GM12892 (cell line): ENCODE results near the gene RBM20.
A peak's percentile ranks its signal among the peaks of the same experiment; 100 is the strongest.

Experiments used
- DNase-seq: peaks from one replicate; pipeline ENCODE4 v3.0.0; 2011; ENCODE audit not compliant: insufficient read length
- FAIRE-seq: peaks from 2 replicates; lab custom pipeline; 2011; peaks lifted over from hg19 to GRCh38; lab: Jason Lieb, UNC
- POLR2A ChIP-seq: IDR thresholded peaks from 2 replicates; pipeline ENCODE4 v1.6.1; 2011; ENCODE audit warnings: low read depth, low read length, control low read depth
- POLR2AphosphoS5 ChIP-seq: IDR thresholded peaks from 2 replicates; pipeline ENCODE4 v1.6.1; 2011; ENCODE audit warnings: low read depth, low read length, control low read depth
- TAF1 ChIP-seq: IDR thresholded peaks from 2 replicates; pipeline ENCODE4 v1.6.1; 2011; ENCODE audit warnings: low read depth, mild to moderate bottlenecking, control low read depth, low read length, borderline replicate concordance

Gene RBM20

GRCh38 chr10:110671788-110672579 lies 27.8 kb downstream of the RBM20 start:
- peak; percentile 88 for FAIRE-seq
- peak; percentile 70 for DNase-seq
- TF ChIP-seq POLR2A, result no peak; the same call in 1 of the 2 replicates
- TF ChIP-seq TAF1, result no peak
- TF ChIP-seq POLR2AphosphoS5, result no peak

DNA sequence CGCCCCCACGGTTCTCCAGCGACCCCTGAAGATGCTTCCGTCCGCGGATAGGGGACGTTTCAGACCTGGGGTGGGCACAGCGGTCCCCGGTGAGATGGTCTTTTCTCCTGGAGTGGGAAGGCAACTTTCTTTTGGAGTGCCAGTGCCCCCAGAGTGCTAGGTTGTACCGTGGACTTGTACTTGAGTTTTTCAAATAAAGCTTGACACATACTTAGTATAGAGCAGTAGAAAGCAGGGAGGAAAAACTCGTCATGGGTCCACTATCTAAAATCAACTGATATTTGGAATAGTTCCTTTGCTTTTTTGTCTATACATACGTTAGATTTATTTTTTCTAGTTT lies 28.4 kb downstream of the RBM20 start:
- DNase-seq (no peak), FAIRE-seq (no peak)
- TF ChIP-seq POLR2A, result no peak
- no peak for TF ChIP-seq POLR2AphosphoS5
- no peak for TF ChIP-seq TAF1

DNA sequence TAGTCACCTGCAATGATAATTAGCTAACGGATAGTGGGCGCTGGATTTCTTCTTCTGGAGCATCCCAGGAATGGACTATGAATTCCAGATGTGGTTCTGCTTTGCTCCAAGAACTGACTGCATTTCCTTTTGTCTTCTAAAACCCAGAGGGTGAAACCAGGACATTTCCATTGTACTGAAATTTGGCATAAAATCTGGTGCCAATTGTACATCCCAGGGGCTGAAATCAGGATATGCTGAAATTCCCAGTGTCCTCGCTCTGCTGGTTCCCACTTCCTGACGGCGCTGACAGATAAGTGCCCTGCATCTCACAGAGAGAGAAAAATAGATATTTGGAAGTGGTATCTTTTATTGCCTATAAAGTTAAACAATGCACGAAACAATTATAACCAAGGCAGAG lies 31.9 kb downstream of the RBM20 start:
- DNase-seq (no peak), FAIRE-seq (no peak)
- no peak for TF ChIP-seq TAF1
- TF ChIP-seq POLR2A, result no peak
- no peak for TF ChIP-seq POLR2AphosphoS5

- TF ChIP-seq POLR2A (no peak), POLR2AphosphoS5 (no peak), TAF1 (no peak)
- FAIRE-seq, result no peak
- no peak for DNase-seq
These were observed 35.5 kb downstream of the RBM20 start for GRCh38 chr10:110679486-110680272.

DNA sequence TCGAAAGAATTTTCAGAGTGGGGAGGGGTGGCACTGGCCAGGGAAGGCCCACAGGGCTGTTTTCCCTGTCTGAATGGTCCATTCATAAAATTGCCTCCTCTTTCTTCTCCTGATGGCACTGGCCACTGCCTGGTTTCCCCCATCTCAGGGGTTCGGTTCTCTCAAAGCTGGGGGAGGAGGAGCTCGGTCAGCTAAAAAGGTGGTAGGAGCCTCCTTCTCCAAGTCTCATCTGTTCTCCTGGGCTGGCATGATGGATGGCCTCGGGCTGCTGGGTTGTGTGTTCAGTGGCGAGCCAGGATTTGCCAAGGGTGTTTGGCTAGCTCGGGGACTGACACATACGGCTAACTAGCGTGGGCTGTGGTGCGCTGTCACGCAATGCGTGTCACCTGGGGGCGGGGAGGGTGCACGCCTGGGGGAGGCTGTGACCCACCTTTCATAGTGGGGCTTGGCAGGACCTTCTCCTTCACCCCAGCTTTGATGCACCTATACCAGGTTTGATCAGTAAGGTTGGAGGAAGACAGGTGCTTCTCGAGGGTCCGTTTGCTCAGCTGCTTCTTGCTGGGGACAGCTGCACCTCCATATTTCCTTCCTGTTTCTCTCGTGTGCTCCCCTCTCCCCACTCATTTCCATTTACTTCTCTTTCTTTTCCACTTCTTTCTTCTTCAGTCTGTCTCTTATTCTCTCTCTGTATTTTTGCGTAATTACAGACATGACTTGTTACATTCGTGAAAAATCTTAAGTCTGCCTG lies 36.3 kb downstream of the RBM20 start:
- FAIRE-seq (no peak), DNase-seq (no peak)
- TF ChIP-seq POLR2A (no peak), POLR2AphosphoS5 (no peak), TAF1 (no peak)

DNA sequence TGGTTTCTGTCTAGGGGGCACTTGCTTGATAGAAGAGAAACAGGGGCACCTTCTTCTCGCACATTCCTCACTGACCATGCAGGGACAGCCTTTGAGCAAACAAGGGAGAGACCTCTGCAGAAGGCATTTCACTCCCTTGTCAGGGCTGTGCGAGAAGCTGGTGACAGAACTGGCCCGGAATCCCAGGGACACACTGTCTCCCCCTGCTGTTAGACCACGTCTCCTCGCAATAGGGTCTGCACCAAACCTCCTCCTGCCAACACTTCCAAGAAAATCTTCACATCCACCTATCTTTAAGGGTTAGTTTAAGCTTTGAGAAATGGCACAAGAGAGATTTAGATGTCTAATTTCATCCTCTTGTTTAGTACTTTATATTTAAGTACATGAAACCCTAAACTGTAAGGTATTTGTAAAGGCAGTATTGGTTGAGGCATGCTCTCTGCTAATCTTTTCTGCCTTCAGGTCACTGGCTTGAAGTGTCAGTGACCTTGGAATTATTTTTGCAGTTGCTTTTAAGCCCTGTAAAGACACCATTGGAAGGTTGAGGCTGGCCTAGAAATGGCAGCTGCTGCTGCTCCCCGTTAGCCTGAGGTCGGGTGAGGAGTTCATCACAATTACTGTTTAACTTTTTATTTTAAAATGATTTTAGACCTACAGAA lies 37.0 kb downstream of the RBM20 start:
- DNase-seq, result peak; percentile 29

DNA sequence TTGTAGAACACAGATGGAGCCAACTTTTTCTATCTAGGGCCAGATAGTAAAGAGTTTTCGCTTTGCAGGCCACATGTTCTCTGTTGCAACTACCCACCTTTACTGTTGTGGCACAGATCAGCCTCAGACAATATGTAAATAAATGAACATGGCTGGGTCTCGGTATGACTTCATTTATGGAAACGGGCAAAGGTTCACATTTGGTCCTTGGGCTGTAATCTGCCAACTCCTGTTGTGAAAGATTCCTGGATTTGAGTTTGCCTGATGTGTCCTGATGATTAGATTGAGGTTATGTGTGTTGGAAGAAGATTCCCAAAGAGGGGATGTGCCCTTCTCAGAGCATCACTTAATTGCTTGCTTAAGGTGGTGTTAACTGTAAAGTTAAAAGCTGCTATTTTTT lies 38.2 kb downstream of the RBM20 start:
- TF ChIP-seq POLR2A (no peak), POLR2AphosphoS5 (no peak), TAF1 (no peak)
- FAIRE-seq (no peak), DNase-seq (no peak)

More for the DNA sequence above, 37.0 kb downstream of the RBM20 start:
- no peak for TF ChIP-seq POLR2A
- no peak for TF ChIP-seq POLR2AphosphoS5
- TF ChIP-seq TAF1, result no peak
- FAIRE-seq, result peak; percentile 5

DNA sequence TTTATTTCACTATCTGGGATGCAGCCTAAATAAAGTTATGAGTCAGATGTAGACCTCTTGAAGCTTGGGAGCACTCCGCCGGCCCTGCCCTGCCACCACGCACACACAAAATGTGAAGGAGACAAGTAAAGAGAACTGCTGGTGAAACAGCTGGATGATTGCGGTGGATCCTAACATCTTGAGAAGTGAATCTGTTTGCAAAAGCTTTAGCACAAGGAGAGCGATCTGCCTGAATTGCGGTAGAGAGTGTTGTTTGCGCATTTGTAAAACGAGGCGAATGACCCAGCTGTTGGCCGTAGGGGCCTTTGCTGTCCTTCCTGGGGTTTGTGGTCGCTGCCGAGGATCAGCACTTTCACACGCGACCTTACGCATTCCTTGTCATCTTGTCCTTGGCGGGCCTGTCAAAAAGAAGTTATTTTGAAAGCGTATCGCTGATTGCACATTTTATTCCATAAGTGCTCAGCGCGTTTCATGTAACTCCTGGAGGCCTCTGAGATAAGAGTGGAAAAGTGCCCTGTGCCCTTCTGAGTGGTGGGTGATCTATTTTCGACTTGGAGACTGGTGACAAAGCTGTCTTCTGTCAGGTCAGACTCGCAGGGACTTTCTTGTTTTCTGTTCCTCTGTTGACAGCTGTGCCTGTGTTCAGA lies 40.8 kb downstream of the RBM20 start:
- TF ChIP-seq POLR2A (no peak), POLR2AphosphoS5 (no peak), TAF1 (no peak)
- FAIRE-seq (peak; percentile 17), DNase-seq (no peak)

- no peak for TF ChIP-seq POLR2A
- no peak for TF ChIP-seq TAF1
- TF ChIP-seq POLR2AphosphoS5, result no peak
- DNase-seq (no peak), FAIRE-seq (no peak)
These were observed 41.9 kb downstream of the RBM20 start for GRCh38 chr10:110686047-110686446.

DNA sequence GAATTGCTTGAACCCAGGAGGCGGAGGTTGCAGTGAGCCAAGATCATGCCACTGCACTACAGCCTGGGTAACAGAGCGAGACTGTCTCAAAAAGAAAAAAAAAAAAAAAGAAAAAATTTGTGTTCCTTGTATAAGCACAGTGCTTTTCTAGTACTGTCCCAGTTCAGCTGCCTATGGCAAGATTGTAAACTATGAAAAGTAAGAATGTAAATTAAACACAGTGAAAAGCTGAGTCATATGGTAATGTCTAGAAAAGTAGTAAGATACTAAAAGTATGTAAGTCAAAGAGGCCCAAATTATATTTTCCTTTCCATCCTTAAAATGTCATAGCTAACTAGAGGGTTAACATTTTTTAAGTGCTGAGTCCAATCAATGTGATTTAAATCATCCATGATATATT lies 42.8 kb downstream of the RBM20 start:
- TF ChIP-seq POLR2A (no peak), TAF1 (no peak), POLR2AphosphoS5 (no peak)
- DNase-seq (no peak), FAIRE-seq (no peak)
